Limb (tissue), 2 donors: ENCODE data around the gene SMO.
A peak's percentile ranks its signal among the peaks of the same experiment; 100 is the strongest.

ENCODE experiments used
- DNase-seq, 2 donors: peaks; one replicate each; pipeline ENCODE4 v3.0.0-alpha.2; 2016; ENCODE audit errors: extremely low spot score in 2 of 2

Gene SMO

DNA sequence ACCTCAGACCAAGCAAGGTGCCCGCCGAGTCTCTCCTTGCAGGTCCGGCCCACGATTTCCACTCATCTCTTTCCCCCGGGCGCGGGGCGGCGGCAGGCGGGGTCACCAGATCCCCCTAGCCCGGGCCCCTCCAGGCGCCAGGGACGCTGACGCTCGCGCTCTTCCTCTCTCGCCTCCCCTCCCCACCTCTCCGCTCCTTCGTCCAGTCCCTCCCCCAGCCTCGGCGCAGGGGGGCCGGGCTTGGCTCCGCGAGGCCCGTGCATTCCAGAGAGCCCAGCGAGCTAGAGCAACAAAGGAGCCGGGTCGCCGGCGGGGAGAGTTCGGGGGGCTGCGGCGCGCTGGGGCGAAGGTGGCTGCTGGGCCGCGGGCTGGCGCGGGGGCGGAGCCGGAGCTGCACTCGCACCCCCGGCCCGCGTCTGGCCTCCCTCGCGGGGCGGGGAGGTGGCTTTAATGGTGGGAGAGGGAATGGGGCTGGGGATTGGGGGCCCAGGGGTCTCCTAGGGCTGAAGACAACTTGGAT lies at the start of gene SMO:
Gene SMO (plus strand): TSS at position 262 of the 520 bp plus-strand sequence. CDS start 519 bp downstream, outside the sequence.
- peak; percentile 92 for DNase-seq

DNA sequence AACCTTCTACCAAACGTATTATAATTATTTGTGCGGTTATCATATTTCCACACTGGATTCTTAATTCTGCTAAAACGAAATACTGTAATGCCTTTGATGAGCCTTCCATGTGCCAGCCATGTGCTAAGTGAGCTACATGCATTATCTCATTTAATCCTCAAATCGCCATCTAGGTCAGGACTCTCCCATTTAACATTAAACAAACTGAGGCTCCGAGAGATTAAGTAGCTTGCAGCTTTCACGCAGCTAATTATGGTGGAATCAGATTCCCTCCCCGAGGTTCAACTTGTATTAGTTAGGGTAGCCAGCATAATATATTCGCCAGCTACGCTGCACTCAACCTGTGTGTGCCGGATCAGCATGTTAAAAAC lies 44.7 kb upstream of the SMO start:
- DNase-seq, result no peak

DNA sequence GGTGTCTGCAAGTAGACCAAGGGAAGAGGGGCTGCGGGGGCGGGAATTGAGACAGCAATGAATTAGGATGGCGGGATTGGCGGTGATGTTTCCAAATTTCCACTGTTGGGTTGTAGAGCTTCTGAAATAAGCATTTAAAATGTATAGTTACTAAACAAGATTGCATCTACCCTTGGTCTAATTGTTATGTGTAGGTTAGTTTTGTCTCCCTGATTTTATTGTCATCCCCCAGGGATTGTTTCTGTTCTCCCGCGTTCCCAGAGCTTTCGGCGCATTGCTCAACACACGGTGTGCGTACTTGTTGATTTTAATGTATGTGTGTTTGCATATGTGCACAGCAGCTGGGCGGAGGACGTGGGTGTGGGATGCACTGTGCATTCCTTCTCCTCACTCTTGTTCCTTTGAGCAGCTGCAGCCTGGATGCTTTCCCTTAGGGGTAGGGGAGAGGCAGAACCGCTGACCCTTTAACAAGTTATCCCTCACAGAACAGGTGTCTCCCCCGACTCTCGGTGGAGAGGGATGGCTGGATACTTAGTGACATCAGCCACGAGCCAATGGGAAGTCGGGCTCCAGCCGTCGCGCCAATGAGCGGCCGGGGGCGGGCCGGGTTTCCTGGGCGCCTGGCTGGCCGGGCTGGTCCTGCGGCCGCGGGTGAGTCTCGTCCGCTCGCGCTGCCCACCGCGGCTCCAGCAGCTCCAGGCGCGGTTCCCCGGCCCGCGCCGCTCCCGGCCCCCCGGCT lies 44.2 kb upstream of the SMO start, which contains the start of gene TSPAN33:
Gene TSPAN33 (plus strand): TSS at position 613 of the 739 bp plus-strand sequence. CDS start 274 bp downstream, outside the sequence.
- DNase-seq, result peak; percentile 72 to 86

DNA sequence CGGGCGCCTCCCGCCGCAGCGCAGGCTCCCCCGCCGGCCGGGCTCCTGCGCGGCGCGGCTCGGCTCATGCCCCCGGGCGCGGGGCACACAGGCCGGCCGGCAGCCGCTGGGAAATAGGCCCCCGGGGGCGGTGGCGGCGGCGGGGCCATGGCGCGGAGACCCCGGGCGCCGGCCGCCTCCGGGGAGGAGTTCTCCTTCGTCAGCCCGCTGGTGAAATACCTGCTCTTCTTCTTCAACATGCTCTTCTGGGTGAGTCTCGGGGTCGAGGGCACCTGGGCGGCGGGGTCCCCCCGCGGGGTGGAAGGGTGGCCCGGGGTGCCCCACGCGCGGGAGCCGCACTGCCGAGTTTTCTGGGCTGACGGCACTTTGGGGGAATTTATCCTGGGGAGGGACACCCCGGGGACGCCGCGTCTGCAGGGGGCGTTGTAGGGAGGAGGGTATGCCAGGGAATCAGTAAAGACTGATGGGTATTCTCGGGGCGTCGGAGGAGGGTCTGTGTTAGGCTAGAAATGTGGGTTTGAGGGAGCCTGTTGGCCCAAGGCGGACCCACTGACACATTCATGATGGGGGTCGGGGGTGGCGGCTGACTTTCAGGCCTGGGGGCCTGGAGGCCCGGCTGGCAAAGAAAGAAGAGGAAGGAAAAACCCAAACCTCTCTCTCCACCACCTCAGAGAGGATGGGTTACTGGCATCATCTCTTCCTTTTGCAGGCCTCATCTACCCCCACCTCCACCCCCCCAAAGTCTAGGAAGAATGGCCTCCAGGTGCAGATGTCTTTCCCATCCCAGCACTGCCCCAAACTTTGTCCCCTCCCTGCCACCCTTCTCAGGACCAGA lies 43.4 kb upstream of the SMO start:
- no peak for DNase-seq

DNA sequence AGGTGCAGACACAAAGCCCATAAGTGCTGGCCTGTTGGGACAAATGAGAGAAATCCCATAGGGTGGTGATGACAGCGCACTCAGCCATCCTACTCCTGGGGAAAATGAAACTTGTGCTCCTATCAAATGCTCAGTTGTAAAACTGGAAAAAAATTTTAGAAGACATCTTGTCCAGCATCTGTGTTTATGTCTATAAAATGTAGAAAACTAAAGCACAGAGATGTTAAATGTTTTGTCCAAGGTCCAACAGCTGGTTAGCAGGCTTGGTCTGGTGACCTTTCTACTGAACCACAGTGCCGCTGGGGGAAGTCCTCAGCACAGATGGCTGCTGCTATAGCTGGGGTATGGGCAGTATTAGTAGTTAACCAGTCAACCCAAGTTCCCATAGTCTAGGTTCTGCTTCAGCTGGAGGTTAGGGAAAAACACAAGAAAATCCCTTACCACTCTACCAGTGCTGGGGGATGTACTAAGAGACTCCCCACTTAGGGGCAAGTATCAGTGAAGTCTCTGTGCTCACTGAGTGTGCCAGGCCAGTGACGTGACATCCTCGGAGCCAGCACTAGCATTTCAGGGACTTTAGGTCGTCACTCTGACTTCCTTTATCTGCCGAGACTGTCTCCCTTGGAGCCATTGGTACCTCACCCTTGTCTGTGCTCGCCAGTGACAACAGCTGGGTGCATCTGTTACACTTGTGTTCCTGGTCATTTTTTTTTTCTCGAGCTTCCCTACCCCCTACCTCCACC lies 42.0 kb upstream of the SMO start:
- no peak for DNase-seq

DNA sequence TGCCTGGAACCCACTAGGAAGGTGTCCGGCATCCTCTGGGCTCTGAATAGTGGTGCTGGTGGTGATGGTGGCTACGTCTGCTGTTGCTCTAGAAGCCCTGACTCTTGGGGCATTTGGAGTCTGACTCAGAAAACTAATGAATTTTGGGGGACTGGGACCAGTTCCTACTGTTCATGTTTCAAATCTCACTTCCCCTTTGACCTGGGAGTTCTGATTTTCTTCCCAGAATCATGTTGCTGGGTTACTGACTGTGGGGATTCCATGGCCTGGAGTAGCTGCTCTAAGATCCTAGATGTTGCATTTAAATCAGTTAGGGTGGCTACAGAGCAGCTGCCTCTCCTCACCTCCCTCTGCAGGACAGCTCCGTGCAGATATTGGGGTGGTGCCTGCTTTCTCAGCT lies 40.7 kb upstream of the SMO start:
- DNase-seq, result no peak

DNA sequence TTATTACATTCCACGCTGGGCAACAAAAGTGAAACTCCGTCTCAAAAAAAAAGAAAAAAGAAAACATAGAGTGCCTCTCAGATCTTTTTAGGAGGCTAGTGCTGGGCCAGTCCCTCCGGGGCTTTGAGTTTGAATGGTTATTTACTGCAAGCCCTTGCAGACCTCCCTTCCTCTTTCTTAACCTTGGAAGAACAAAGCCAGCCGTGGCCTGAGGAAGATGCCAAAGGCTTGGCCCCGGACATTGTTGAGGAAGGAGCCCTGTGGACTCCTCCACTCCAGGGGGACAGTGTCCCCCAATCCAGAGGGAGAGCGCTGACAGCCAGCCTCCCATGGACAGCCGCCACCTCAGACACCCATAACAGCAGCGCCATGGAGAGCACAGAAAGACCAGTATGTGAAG lies 38.9 kb upstream of the SMO start:
- no peak for DNase-seq

DNA sequence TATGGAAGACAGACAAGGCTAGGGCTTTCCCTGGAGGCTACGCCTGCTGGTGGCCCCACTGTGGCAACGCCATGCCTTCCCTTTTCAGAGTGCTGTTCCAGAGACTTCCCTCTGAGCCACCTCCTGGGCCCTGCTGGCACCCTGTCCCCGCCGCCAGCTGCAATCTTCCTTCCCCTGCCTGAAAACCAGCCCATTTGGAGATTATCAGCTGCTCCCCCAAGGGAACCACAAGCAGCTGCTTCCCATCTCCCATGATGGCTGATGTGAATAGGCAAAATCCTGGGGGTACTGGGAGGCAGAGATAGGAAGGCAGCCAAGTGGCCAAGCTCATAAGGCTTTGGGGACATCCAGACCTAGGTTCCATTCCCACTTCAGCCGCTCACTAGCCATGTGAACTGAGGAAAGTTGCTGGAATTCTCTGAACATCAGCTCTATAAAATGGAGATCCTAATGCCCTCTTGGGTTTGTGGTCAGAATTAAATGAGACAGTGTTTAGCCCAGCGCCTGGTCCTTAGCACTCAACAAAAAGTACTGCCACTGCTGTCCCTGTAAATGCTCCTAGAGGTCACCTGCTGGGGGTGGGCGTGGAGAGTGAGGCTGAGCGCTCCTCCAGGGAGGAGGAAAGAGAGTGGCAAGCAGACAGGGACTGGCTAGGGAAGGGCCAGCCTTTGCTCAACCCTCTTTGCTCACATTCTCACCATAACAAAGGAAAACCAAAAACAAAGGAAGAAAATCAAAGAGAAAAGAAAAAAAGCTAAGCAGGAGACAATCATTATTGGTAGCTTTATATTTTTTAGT lies 38.0 kb upstream of the SMO start:
- no peak for DNase-seq

DNA sequence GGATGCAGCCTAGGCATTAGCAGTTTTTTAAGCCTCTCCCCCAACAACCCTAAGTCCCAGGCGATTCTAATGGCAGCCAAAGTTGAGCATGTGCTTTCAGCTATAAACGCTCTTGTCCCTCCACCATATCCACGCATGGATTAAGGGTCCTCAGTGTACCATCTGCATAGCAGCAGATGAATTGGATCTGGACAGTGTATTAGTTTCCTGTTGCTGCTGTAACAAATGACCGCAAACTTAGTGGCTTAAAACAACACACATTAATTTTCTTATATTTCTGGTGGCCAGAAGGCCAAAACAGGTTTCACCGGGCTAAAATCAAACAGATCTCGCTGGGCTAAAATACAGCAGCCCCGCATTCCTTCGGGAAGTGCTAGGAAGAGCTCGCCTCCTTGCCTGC lies 30.8 kb upstream of the SMO start:
- DNase-seq, result no peak

DNA sequence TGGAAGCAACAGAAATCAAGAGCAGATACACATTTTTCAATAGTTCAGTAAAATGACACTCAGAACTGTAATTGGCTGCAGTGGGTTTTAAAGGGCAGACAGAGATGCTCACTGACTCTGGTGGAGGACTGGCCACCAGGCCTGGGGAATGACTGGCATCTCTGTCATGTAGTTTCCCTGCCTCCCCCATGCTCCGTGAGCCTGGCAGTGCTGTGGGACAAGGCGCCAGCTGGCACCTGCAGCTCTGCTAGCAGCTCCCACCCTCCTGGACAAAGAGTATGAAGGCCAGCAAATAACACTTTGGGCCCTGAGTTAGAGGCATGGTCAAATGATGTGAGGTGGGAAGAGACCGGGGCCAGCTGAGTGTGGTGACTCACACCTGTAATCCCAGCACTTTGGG lies 28.9 kb upstream of the SMO start:
- no peak for DNase-seq

DNA sequence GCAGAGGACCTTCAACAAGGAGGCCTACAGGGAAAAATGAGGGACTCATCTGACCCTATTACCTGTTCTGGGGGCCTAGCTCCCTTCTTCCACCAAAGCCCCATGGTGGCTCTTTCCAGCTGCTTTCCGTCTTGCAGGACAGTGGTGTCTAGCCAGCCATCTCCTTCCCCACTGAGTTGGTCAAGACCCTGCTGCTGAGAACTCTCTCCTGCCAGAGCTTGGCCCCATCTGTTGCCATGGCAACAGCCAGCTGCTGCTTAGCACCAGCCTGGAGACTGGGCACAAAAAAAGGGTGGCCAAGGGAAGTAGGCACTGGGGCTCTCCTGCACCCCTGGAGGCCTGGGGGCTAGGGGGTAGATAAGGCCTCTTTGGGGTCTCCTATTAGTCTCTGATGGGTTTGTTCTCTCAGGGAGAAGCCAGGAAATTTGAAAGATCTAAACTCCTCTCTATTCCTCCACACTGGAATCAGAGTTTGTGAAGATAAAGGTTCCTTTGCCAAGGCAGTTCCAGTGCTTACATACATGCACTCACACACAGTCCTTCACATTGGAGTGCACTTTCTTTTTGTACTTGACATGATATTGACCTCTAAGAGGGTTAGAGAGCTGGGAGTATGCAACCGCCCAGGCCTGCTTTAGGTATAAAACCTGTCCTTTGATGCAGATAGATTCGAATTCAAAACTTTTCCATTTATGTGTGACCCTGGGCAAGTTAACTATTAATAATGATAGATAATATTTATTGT lies 28.1 kb upstream of the SMO start:
- DNase-seq, result no peak

DNA sequence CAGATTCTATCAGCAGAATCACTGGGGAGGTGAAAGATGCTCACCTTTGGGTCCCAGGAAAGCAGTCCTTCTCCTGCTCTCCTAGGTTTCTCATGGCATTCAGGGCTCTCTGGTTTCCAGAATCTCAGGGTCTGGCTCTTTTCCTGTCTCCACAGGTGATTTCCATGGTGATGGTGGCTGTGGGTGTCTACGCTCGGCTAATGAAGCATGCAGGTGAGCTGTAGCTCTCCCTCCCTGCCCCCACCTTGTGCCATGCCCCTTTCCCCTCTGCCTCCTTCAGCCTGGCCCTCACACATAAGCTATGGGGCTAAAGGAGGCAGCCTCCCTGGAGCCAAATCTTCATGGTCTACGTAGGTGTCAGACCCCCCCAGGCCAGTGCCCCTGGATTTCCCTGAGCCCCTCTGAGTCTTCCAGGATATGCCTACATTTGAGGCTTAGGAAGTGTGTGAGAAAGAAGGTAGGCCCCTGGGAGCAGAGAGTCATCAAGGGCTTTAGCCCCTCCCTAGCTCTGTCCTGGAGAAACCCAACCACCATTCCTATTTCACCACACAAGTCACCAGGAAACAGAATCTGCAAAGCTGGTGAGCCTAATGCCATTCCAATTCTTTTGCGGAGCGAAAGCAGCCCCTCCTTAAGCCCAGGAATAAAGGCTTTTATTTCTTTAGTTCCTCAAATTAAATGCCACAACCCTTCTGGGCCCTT lies 26.8 kb upstream of the SMO start:
- DNase-seq, result no peak

DNA sequence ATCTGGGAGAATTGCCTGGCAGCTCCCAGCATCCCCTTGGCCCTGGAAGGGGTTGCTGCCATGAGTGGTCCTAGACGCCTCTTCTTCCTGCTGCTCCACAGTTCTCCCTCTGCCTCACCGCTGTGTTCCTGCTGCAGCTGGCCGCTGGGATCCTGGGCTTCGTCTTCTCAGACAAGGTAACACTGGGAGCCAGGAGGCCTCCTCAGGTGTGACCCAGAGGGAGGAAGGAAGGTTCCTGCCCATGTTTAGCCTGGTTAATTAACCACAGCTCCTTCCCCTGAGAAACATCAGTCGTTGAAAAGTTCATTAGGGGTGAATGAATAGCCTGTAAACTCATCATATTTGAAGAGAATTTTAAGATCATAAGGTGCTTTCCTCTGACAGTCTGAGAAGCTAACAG lies 25.7 kb upstream of the SMO start:
- no peak for DNase-seq

DNA sequence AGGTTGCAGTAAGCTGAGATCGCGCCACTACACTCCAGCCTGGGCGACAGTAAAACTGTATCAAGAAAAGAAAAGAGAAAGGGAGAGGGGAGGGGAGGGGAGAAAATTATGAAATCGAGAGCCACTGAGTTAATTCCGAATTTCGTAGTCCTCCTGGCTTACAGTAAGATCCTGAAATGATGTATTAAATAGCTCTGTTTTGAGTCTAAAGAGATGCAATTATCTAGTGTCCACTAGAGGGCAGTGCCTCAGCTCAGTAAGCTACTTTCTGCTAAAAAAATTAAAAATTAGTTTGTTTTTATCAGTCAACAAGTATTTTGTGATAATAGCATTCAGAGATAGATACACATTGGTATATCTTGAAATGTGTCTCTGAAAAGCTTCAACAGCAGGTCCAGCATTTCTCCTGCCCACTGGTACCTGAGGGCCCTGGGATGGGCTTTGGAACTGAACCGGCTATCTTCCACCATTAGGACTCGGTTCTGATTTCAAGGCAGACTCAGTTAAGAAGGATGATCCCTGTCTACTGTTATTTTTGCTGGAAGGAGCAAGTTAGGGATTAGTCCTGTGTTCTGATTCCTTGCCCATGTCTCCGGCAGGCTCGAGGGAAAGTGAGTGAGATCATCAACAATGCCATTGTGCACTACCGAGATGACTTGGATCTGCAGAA lies 24.4 kb upstream of the SMO start:
- DNase-seq, result peak in 1 of 2 donors; percentile 80

DNA sequence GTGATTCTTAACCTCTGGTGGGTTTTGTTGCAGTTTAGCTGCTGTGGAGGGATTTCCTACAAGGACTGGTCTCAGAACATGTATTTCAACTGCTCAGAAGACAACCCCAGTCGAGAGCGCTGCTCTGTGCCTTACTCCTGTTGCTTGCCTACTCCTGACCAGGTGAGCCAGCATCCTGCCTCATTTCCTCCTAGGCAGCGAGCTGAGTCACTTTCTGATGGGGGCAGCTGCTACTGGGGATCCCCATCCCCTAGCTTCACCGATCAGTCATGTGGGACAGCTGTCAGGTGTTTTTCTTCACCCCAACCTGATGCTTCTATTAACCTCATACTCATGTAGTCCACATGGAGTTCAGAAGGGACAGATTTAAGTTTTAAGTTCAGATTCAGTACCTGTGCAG lies 21.7 kb upstream of the SMO start:
- DNase-seq, result no peak

DNA sequence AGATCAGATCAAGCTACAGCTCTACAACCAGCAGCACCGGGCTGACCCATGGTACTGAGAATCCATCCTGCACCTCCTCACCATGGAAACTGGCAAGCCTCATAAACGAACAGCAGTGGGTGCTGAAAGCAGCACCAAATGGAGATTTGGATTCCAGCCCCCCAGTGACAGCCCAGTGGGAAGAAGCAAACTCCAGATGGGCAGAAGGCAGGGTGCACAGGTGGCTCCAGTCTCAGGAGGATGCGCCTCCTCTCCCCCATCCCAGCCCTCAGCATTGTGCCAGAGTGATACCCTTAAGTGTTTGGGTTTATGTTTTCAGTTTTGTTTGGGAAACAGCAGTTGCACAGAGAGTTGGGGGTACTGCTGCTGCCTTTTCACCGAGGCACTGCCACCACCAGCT lies 20.6 kb upstream of the SMO start:
- DNase-seq, result no peak

DNA sequence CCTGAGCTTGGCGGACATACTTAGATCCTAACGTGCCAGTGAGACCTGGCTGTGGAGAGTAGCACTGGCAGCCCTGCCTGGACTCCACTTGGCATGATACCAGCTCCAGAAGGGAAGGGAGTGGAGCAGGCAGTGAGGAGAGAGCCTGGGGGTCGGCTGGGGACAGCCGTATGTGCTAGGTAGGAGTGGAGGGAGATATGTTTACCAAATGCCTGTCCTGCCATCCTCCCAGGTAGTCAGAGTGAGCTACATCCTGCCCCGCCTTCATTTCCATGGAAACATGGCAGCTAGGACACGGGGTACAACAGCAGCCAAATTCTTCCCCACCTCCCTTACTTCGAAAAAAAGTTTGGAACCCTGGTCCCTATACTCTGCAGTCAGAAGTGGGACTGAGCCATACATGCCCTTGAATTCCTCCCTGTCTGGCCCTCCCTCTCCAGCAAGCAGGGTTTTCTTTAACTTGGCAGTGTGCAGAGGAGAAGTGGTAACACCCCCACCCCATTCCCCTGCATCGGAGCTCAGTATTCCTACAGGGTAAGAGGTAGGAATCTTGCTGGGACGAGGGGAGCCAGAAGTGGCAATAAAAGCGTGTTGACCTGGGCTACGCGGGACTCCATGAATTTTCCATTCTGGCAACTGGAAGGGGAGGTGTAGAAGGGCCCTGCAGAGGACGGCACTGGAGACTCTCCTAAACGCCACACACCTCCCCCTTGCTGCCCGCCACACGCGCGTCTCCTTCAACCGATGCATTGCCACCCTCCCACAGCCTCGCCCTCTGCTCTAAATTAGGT lies 20.0 kb upstream of the SMO start:
- peak; percentile 41 to 61 for DNase-seq

DNA sequence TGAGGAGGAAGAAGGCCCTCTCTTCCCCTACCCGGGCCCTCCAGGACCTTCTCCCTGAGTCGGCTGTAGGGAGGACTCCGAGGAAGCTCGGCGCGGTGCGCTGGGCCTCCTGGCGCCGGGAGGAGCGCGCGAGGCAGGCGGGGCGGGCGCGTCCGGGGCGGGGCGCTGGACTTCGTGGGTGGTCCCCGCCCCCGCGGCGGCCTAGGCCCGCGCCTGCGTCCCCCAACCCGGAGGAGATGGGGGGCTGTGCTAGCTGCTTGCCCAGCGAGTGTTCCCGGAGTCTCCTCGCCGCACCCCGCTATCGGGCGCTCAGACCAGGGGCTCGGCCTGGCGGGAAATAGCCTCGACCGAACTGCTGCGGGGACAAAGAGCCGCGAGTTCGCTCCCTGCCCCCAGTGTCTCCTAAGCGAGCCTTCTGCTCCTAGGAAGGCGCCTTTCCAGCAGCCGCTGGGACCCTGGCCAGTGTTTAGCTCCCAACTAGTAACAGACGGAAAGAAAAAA lies 19.2 kb upstream of the SMO start:
- DNase-seq, result peak; percentile 29 to 80
